Measurements from ENCODE around the gene AREG.
A peak's percentile ranks its signal among the peaks of the same experiment; 100 is the strongest.

AREG gene

GRCh38 chr4:74428276-74428675, 16.7 kb upstream of the AREG start:
- no peak overlapping the region for H3K4me2 ChIP-seq (ENCODE audit: low read depth, low read length)
- H2AFZ ChIP-seq (ENCODE audit: low read length): no peak overlapping the region
- H3K27ac ChIP-seq (ENCODE audit: low read length): no peak overlapping the region
- H3K9me3 ChIP-seq (replicated peaks; ENCODE audit: insufficient read depth, low read length): no peaks in the 10 kb centered on the region
- H3K79me2 ChIP-seq (ENCODE audit: low read length): no peaks in the 10 kb centered on the region
- no peaks in the 10 kb centered on the region for H4K20me1 ChIP-seq (ENCODE audit: insufficient read depth, low read length)
- H3K9me2 ChIP-seq (replicated peaks; ENCODE audit: insufficient read depth, low read length): no peaks in the 10 kb centered on the region
- H3F3A ChIP-seq (ENCODE audit: insufficient read depth, low read length): no peaks in the 10 kb centered on the region
- no peak overlapping the region for H3K4me3 ChIP-seq (ENCODE audit: low read length)
- no peak for TF ChIP-seq EZH2 (optimal IDR thresholded peaks at IDR 0.05; ENCODE audit: low read depth, low read length)
- TF ChIP-seq EZH2phosphoT487 (IDR thresholded peaks at IDR 0.05; ENCODE audit: low read length): no peak
- no peak for TF ChIP-seq CTCF (IDR thresholded peaks at IDR 0.05; ENCODE audit: low read length)
- H3K36me3 ChIP-seq (replicated peaks; ENCODE audit: insufficient read depth, low read length): no peaks in the 10 kb centered on the region
- H3K4me1 ChIP-seq (ENCODE audit: low read length): peaks cover 10% of the 10 kb centered on the region; the same call in 1 of the 2 replicates
- no peak overlapping the region for H3K9ac ChIP-seq (ENCODE audit: low read length)
- no peaks in the 10 kb centered on the region for H3K27me3 ChIP-seq (replicated peaks; ENCODE audit: insufficient read depth, low read length)
- no peak for DNase-seq

GRCh38 chr4:74431113-74431826, 13.7 kb upstream of the AREG start:
- Histone ChIP-seq H3K4me1 (ENCODE audit: low read length) (peaks cover 10% of the 10 kb centered on the region; the same call in 1 of the 2 replicates), H3K36me3 (replicated peaks; ENCODE audit: insufficient read depth, low read length) (no peaks in the 10 kb centered on the region), H2AFZ (ENCODE audit: low read length) (no peak overlapping the region), H3K27me3 (replicated peaks; ENCODE audit: insufficient read depth, low read length) (no peaks in the 10 kb centered on the region), H3K4me2 (ENCODE audit: low read depth, low read length) (peak overlapping the region; percentile 53), H4K20me1 (ENCODE audit: insufficient read depth, low read length) (no peaks in the 10 kb centered on the region), H3K9ac (ENCODE audit: low read length) (no peak overlapping the region), H3K9me2 (replicated peaks; ENCODE audit: insufficient read depth, low read length) (no peaks in the 10 kb centered on the region), H3K27ac (ENCODE audit: low read length) (no peak overlapping the region), H3K4me3 (ENCODE audit: low read length) (0 out of 2 replicates have a peak overlapping the region, but pooled peaks have one; percentile 4), H3F3A (ENCODE audit: insufficient read depth, low read length) (no peaks in the 10 kb centered on the region), H3K79me2 (ENCODE audit: low read length) (no peaks in the 10 kb centered on the region), H3K9me3 (replicated peaks; ENCODE audit: insufficient read depth, low read length) (no peaks in the 10 kb centered on the region)
- no peak for TF ChIP-seq EZH2 (optimal IDR thresholded peaks at IDR 0.05; ENCODE audit: low read depth, low read length)
- TF ChIP-seq CTCF (IDR thresholded peaks at IDR 0.05; ENCODE audit: low read length): no peak
- TF ChIP-seq EZH2phosphoT487 (IDR thresholded peaks at IDR 0.05; ENCODE audit: low read length): no peak
- peak; percentile 70 for DNase-seq

GRCh38 chr4:74433043-74433442, 11.9 kb upstream of the AREG start:
- Histone ChIP-seq H3K9me3 (replicated peaks; ENCODE audit: insufficient read depth, low read length) (no peaks in the 10 kb centered on the region), H3K79me2 (ENCODE audit: low read length) (no peaks in the 10 kb centered on the region), H3K9ac (ENCODE audit: low read length) (no peak overlapping the region), H3K4me1 (ENCODE audit: low read length) (peaks cover 10% of the 10 kb centered on the region; the same call in 1 of the 2 replicates), H3K4me2 (ENCODE audit: low read depth, low read length) (no peak overlapping the region), H3K27ac (ENCODE audit: low read length) (no peak overlapping the region), H3K36me3 (replicated peaks; ENCODE audit: insufficient read depth, low read length) (no peaks in the 10 kb centered on the region), H3K27me3 (replicated peaks; ENCODE audit: insufficient read depth, low read length) (no peaks in the 10 kb centered on the region), H3K9me2 (replicated peaks; ENCODE audit: insufficient read depth, low read length) (no peaks in the 10 kb centered on the region), H2AFZ (ENCODE audit: low read length) (no peak overlapping the region), H3F3A (ENCODE audit: insufficient read depth, low read length) (no peaks in the 10 kb centered on the region), H4K20me1 (ENCODE audit: insufficient read depth, low read length) (no peaks in the 10 kb centered on the region), H3K4me3 (ENCODE audit: low read length) (no peak overlapping the region)
- TF ChIP-seq CTCF (IDR thresholded peaks at IDR 0.05; ENCODE audit: low read length) (no peak), EZH2phosphoT487 (IDR thresholded peaks at IDR 0.05; ENCODE audit: low read length) (no peak), EZH2 (optimal IDR thresholded peaks at IDR 0.05; ENCODE audit: low read depth, low read length) (no peak)
- DNase-seq: no peak
